ENCODE data around the gene LRCH3.

DNA sequence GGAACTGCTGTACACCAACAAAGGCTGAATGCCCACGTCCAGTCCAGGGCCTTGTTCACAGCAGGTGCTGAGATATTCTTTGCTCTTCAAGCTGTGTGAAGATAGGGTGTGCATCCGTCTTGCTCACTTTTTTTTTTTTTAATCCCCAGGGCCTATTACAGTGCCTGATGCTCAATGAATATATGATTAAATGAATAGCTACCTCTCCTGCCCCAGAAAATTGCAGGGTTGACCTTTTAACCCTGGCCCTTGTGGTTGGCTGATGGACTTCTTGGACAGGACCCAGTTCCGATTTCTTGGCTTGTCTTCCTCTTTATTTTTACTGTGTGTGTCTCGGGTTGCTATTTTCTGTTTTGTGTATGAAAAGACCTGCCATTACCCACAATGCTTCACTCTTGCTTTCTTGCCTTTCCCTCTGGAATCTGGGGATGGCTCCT, 44.2 kb upstream of the LRCH3 start:
- TF ChIP-seq, protein P1, sequence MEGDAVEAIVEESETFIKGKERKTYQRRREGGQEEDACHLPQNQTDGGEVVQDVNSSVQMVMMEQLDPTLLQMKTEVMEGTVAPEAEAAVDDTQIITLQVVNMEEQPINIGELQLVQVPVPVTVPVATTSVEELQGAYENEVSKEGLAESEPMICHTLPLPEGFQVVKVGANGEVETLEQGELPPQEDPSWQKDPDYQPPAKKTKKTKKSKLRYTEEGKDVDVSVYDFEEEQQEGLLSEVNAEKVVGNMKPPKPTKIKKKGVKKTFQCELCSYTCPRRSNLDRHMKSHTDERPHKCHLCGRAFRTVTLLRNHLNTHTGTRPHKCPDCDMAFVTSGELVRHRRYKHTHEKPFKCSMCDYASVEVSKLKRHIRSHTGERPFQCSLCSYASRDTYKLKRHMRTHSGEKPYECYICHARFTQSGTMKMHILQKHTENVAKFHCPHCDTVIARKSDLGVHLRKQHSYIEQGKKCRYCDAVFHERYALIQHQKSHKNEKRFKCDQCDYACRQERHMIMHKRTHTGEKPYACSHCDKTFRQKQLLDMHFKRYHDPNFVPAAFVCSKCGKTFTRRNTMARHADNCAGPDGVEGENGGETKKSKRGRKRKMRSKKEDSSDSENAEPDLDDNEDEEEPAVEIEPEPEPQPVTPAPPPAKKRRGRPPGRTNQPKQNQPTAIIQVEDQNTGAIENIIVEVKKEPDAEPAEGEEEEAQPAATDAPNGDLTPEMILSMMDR (IDR thresholded peaks at IDR 0.05): no peak
- no peak for TF ChIP-seq POLR2A (IDR thresholded peaks at IDR 0.05)
